ENCODE results near the gene RITA1.

Gene RITA1

GRCh38 chr12:113197518-113198077 lies 12.1 kb downstream of the RITA1 start:
- Histone ChIP-seq H4K8ac (ENCODE audit: low read depth, low read length) (no peak overlapping the region), H3K79me2 (ENCODE audit: control insufficient read depth, insufficient read depth, low read length, poor library complexity) (no peaks in the 10 kb centered on the region), H3K9ac (ENCODE audit: low read length) (no peak overlapping the region), H3K18ac (ENCODE audit: low read length) (no peak overlapping the region), H3K4ac (ENCODE audit: low read depth, low read length) (no peak overlapping the region), H3K27me3 (ENCODE audit: insufficient read depth, low read length) (no peaks in the 10 kb centered on the region), H2BK5ac (ENCODE audit: low read depth, low read length, poor library complexity) (no peak overlapping the region), H3K4me3 (ENCODE audit: low read depth, low read length) (no peak overlapping the region), H3K36me3 (ENCODE audit: control insufficient read depth in 1 of 2, insufficient read depth in 2 of 2, low read length in 2 of 2) (peaks cover 3 to 4% of the 10 kb centered on the region in 2 experiments), H2BK120ac (ENCODE audit: insufficient read depth, low read length, poor library complexity) (no peak overlapping the region), H4K91ac (ENCODE audit: low read depth, low read length) (no peak overlapping the region), H3K9me3 (ENCODE audit: insufficient read depth, low read depth, low read length) (no peaks in the 10 kb centered on the region), H2BK12ac (ENCODE audit: low read length) (no peak overlapping the region), H4K12ac (ENCODE audit: low read depth, low read length) (no peak overlapping the region), H3K4me2 (ENCODE audit: low read length) (no peak overlapping the region), H2AK5ac (ENCODE audit: low read length) (no peak overlapping the region), H3K27ac (ENCODE audit: low read depth, low read length) (no peak overlapping the region), H2AFZ (ENCODE audit: insufficient read depth, low read length, poor library complexity) (no peak overlapping the region), H3K23ac (ENCODE audit: low read length) (no peak overlapping the region), H3K4me1 (ENCODE audit: control insufficient read depth in 1 of 2, insufficient read depth in 2 of 2, low read length in 2 of 2) (peaks cover 5 to 6% of the 10 kb centered on the region in 2 experiments), H3K79me1 (ENCODE audit: low read length) (peaks cover 2% of the 10 kb centered on the region), H3K14ac (ENCODE audit: low read length) (no peak overlapping the region)
- DNase-seq = no peak
- no CpG with 5 or more reads among the region's 8 CpGs for WGBS (ENCODE audit: extremely low coverage, insufficient coverage, insufficient read length)

- no peak overlapping the region for H3K27ac ChIP-seq (ENCODE audit: low read depth, low read length)
- H3K79me2 ChIP-seq (ENCODE audit: control insufficient read depth, insufficient read depth, low read length, poor library complexity) = no peaks in the 10 kb centered on the region
- H3K23ac ChIP-seq (ENCODE audit: low read length) = no peak overlapping the region
- H2AFZ ChIP-seq (ENCODE audit: insufficient read depth, low read length, poor library complexity) = no peak overlapping the region
- H3K4me1 ChIP-seq (ENCODE audit: control insufficient read depth in 1 of 2, insufficient read depth in 2 of 2, low read length in 2 of 2) = peaks cover 5 to 6% of the 10 kb centered on the region in 2 experiments
- H3K27me3 ChIP-seq (ENCODE audit: insufficient read depth, low read length) = no peaks in the 10 kb centered on the region
- no peak overlapping the region for H2BK12ac ChIP-seq (ENCODE audit: low read length)
- no peak overlapping the region for H2BK5ac ChIP-seq (ENCODE audit: low read depth, low read length, poor library complexity)
- no peak overlapping the region for H3K4ac ChIP-seq (ENCODE audit: low read depth, low read length)
- DNase-seq = no peak
- H3K14ac ChIP-seq (ENCODE audit: low read length) = no peak overlapping the region
- no peak overlapping the region for H4K12ac ChIP-seq (ENCODE audit: low read depth, low read length)
- no peak overlapping the region for H2BK120ac ChIP-seq (ENCODE audit: insufficient read depth, low read length, poor library complexity)
- H3K9ac ChIP-seq (ENCODE audit: low read length) = no peak overlapping the region
- H3K4me3 ChIP-seq (ENCODE audit: low read depth, low read length) = no peak overlapping the region
- no peaks in the 10 kb centered on the region for H3K36me3 ChIP-seq (ENCODE audit: control insufficient read depth in 1 of 2, insufficient read depth in 2 of 2, low read length in 2 of 2)
- peaks cover 2% of the 10 kb centered on the region for H3K79me1 ChIP-seq (ENCODE audit: low read length)
- H3K9me3 ChIP-seq (ENCODE audit: insufficient read depth, low read depth, low read length) = no peaks in the 10 kb centered on the region
- no peak overlapping the region for H4K91ac ChIP-seq (ENCODE audit: low read depth, low read length)
- no CpG with 5 or more reads among the region's 1 CpG for WGBS (ENCODE audit: extremely low coverage, insufficient coverage, insufficient read length)
- H3K4me2 ChIP-seq (ENCODE audit: low read length) = no peak overlapping the region
- no peak overlapping the region for H3K18ac ChIP-seq (ENCODE audit: low read length)
- H2AK5ac ChIP-seq (ENCODE audit: low read length) = no peak overlapping the region
- H4K8ac ChIP-seq (ENCODE audit: low read depth, low read length) = no peak overlapping the region
Measured at GRCh38 chr12:113198296-113198695, 12.8 kb downstream of the RITA1 start.

- Histone ChIP-seq H2AK5ac (ENCODE audit: low read length) (no peak overlapping the region), H3K4me1 (ENCODE audit: control insufficient read depth in 1 of 2, insufficient read depth in 2 of 2, low read length in 2 of 2) (no peaks in the 10 kb centered on the region), H3K27ac (ENCODE audit: low read depth, low read length) (no peak overlapping the region), H4K91ac (ENCODE audit: low read depth, low read length) (no peak overlapping the region), H3K18ac (ENCODE audit: low read length) (no peak overlapping the region), H4K8ac (ENCODE audit: low read depth, low read length) (no peak overlapping the region), H3K79me2 (ENCODE audit: control insufficient read depth, insufficient read depth, low read length, poor library complexity) (no peaks in the 10 kb centered on the region), H3K4me3 (ENCODE audit: low read depth, low read length) (no peak overlapping the region), H3K4me2 (ENCODE audit: low read length) (no peak overlapping the region), H3K14ac (ENCODE audit: low read length) (no peak overlapping the region), H3K36me3 (ENCODE audit: control insufficient read depth in 1 of 2, insufficient read depth in 2 of 2, low read length in 2 of 2) (no peaks in the 10 kb centered on the region), H3K23ac (ENCODE audit: low read length) (no peak overlapping the region), H2BK120ac (ENCODE audit: insufficient read depth, low read length, poor library complexity) (no peak overlapping the region), H3K9me3 (ENCODE audit: insufficient read depth, low read depth, low read length) (no peaks in the 10 kb centered on the region), H4K12ac (ENCODE audit: low read depth, low read length) (no peak overlapping the region), H3K27me3 (ENCODE audit: insufficient read depth, low read length) (no peaks in the 10 kb centered on the region), H3K79me1 (ENCODE audit: low read length) (peaks cover under 1% of the 10 kb centered on the region), H2BK5ac (ENCODE audit: low read depth, low read length, poor library complexity) (no peak overlapping the region), H3K9ac (ENCODE audit: low read length) (no peak overlapping the region), H2BK12ac (ENCODE audit: low read length) (no peak overlapping the region), H3K4ac (ENCODE audit: low read depth, low read length) (no peak overlapping the region), H2AFZ (ENCODE audit: insufficient read depth, low read length, poor library complexity) (no peak overlapping the region)
- WGBS (ENCODE audit: extremely low coverage, insufficient coverage, insufficient read length) = no CpG with 5 or more reads among the region's 12 CpGs
- no peak for DNase-seq
Measured at GRCh38 chr12:113200021-113200797, 14.7 kb downstream of the RITA1 start.

GRCh38 chr12:113201187-113202177 lies 16.0 kb downstream of the RITA1 start:
- Histone ChIP-seq H3K4me3 (ENCODE audit: low read depth, low read length) (no peak overlapping the region), H3K23ac (ENCODE audit: low read length) (no peak overlapping the region), H3K27me3 (ENCODE audit: insufficient read depth, low read length) (no peaks in the 10 kb centered on the region), H3K36me3 (ENCODE audit: control insufficient read depth in 1 of 2, insufficient read depth in 2 of 2, low read length in 2 of 2) (no peaks in the 10 kb centered on the region), H4K91ac (ENCODE audit: low read depth, low read length) (no peak overlapping the region), H4K12ac (ENCODE audit: low read depth, low read length) (no peak overlapping the region), H2BK5ac (ENCODE audit: low read depth, low read length, poor library complexity) (no peak overlapping the region), H3K9ac (ENCODE audit: low read length) (peak overlapping the region; percentile 33), H3K4me1 (ENCODE audit: control insufficient read depth in 1 of 2, insufficient read depth in 2 of 2, low read length in 2 of 2) (no peaks in the 10 kb centered on the region), H3K9me3 (ENCODE audit: insufficient read depth, low read depth, low read length) (no peaks in the 10 kb centered on the region), H4K8ac (ENCODE audit: low read depth, low read length) (no peak overlapping the region), H3K4me2 (ENCODE audit: low read length) (no peak overlapping the region), H3K14ac (ENCODE audit: low read length) (no peak overlapping the region), H2BK120ac (ENCODE audit: insufficient read depth, low read length, poor library complexity) (no peak overlapping the region), H3K27ac (ENCODE audit: low read depth, low read length) (no peak overlapping the region), H3K4ac (ENCODE audit: low read depth, low read length) (no peak overlapping the region), H3K18ac (ENCODE audit: low read length) (no peak overlapping the region), H3K79me1 (ENCODE audit: low read length) (peaks cover under 1% of the 10 kb centered on the region), H2AFZ (ENCODE audit: insufficient read depth, low read length, poor library complexity) (no peak overlapping the region), H2AK5ac (ENCODE audit: low read length) (no peak overlapping the region), H2BK12ac (ENCODE audit: low read length) (no peak overlapping the region), H3K79me2 (ENCODE audit: control insufficient read depth, insufficient read depth, low read length, poor library complexity) (no peaks in the 10 kb centered on the region)
- no CpG with 5 or more reads among the region's 14 CpGs for WGBS (ENCODE audit: extremely low coverage, insufficient coverage, insufficient read length)
- DNase-seq = no peak

Data from trophoblast cell (in vitro differentiated cells and primary cell).